Ascending aorta (tissue), 2 donors: ENCODE data around the gene RNF220. TPM values are rescaled to one million over a fixed set of nuclear protein-coding genes. Genes with fewer than 3 reads are reported as not detected.

ENCODE experiments used
- DNase-seq, 2 donors: peaks; one replicate each; pipeline ENCODE4 v3.0.0-alpha.2; 2019; ENCODE audit warnings: low spot score in 2 of 2
- H3K27ac ChIP-seq, 2 donors: fragments of 200-600 bp; sonication (generic); one replicate each; pipeline ENCODE4 v1.5.1; 2016 to 2017; ENCODE audit warnings: mild to moderate bottlenecking in 1 of 2
- H3K27me3 ChIP-seq: fragments of 200-600 bp; sonication (generic); one replicate; pipeline ENCODE4 v1.5.1; 2017
- H3K36me3 ChIP-seq, 2 donors: fragments of 200-600 bp; sonication (generic); one replicate each; pipeline ENCODE4 v1.5.1; 2016
- H3K4me1 ChIP-seq, 2 donors: fragments of 200-600 bp; sonication (generic); one replicate each; pipeline ENCODE4 v1.5.1; 2016 to 2017; ENCODE audit warnings: mild to moderate bottlenecking in 1 of 2
- H3K4me3 ChIP-seq, 2 donors: fragments of 200-600 bp; sonication (generic); one replicate each; pipeline ENCODE4 v1.5.1; 2016 to 2017; ENCODE audit warnings: mild to moderate bottlenecking in 1 of 2
- H3K9me3 ChIP-seq, 2 donors: fragments of 200-600 bp; sonication (generic); one replicate each; pipeline ENCODE4 v1.5.1; 2016
- CTCF ChIP-seq, 3 experiments: fragments of 200-600 bp in 2 of 3; fragments of 450-650 bp in 1 of 3; sonication (generic) in 2 of 3; IDR thresholded peaks; one replicate each; pipeline ENCODE4 v1.5.1; 2016 to 2019; ENCODE audit warnings: antibody characterized with exemption in 3 of 3, mild to moderate bottlenecking in 1 of 3, moderate library complexity in 1 of 3
- intact Hi-C: fragments of 100-400 bp; cut with DNase I; formaldehyde crosslinking; loops from one replicate; pipeline ENCODE4 v1.15.1; 2023
- total RNA-seq: library from RNA; depleted of rRNA; stranded (reverse); fragments of >200 nt; gene quantifications from one replicate; pipeline ENCODE4 v1.1.0, GENCODE V29; 2016

RNF220 gene
- total RNA-seq, 1 donor from 2014 or later, result 54.8 TPM

DNA sequence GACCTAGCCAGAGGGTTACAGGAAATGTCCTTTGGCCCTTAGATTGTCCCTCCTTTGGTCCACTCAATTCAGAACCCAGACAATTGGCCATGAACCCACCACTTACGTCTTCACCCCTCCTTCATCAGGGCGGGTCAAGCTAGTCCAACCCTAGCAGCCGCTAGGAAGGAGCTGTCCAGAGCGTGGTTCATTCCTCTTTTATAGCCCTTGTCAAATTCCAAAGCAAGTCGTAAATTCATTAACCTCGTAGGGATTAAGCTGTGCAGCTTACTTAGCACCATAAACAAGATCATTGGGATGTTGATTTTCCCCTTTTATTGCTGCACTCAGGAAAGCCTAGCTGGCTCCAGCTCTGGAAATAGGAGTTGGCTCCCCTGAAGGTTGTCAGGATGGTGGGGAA lies 179.1 kb downstream of the RNF220 start:
- H3K9me3 ChIP-seq, result no peaks in the 10 kb centered on the region
- no peaks in the 10 kb centered on the region for H3K36me3 ChIP-seq
- TF ChIP-seq CTCF (IDR thresholded peaks at IDR 0.05), result no peak
- no peak overlapping the region for H3K27ac ChIP-seq
- no peak overlapping the region for H3K4me3 ChIP-seq
- intact Hi-C loops, result loop anchor here (5.0 kb wide), 1 partner anchor 362 kb away; no protein-coding TSS in a partner anchor
- no peaks in the 10 kb centered on the region for H3K27me3 ChIP-seq
- no peaks in the 10 kb centered on the region for H3K4me1 ChIP-seq
- no peak for DNase-seq

DNA sequence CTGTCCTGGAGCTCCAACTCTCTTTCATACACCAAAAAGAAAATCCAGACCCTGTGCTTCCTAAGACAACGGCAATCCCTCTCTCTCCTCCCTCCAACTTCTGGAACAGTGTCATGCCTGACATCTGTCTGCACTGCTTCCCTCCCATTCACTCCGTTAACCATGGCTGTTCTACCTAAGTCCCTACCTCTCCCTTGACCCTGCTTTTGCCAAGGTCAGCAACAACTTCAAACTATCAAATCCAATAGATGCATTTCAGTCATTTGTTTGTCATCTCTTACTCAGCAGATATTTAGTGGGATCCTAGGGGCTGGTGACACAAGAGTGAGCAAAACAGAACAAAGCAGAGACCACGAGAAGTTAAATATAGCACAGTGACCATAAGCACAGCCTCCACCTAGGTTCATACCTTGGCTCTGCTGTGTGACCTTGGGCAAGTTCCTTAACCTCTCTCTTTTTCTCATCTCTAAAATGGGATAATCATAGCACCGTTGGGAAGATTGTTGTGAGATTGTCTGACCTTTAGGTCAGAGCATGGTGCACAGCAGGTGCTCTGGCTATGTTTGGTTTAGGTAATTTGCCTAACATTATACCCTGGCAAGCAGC lies 180.4 kb downstream of the RNF220 start:
- Histone ChIP-seq H3K9me3 (no peaks in the 10 kb centered on the region), H3K4me1 (no peaks in the 10 kb centered on the region), H3K27ac (no peak overlapping the region), H3K27me3 (no peaks in the 10 kb centered on the region), H3K4me3 (no peak overlapping the region), H3K36me3 (no peaks in the 10 kb centered on the region)
- DNase-seq, result no peak
- no peak for TF ChIP-seq CTCF (IDR thresholded peaks at IDR 0.05)
- intact Hi-C loops, result no loop called here

- TF ChIP-seq CTCF (IDR thresholded peaks at IDR 0.05), result no peak
- no peak overlapping the region for H3K27ac ChIP-seq
- no peaks in the 10 kb centered on the region for H3K27me3 ChIP-seq
- H3K9me3 ChIP-seq, result no peaks in the 10 kb centered on the region
- no peak overlapping the region for H3K4me3 ChIP-seq
- H3K36me3 ChIP-seq, result no peaks in the 10 kb centered on the region
- intact Hi-C loops, result no loop called here
- no peaks in the 10 kb centered on the region for H3K4me1 ChIP-seq
- no peak for DNase-seq
Observed at GRCh38 chr1:44587796-44588460, 182.9 kb downstream of the RNF220 start.

DNA sequence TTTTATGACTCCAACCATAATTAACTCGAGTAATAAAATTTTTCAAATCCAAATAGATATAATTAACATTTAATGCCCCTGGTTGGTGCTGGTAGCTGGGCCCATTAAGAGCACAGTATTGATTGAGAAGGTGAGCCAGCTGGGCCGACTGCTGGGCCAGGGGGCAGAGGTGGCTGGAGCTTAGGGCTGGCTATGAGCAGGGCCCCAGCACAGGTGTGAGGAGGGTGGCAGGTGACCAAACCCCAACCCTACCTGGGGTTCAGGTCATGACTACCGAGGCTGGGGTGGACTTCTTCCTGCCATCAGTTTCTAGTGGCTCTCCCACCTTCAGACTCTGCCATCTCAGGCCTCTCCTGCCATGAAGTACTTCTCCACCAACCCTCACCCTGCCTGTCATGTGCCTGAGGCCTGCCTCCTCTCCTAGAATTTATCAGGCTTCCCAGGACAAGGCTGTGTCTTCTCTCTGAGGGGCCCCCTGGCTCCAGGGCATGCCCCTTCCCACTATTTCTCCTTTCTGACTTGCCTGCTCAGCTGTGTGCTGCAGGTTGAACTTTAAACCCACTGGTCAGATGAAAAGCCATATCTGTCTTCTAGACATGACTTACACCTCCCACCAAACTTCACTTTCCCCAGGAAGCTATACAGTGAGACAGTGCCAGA lies 183.6 kb downstream of the RNF220 start:
- Histone ChIP-seq H3K27me3 (no peaks in the 10 kb centered on the region), H3K4me3 (no peak overlapping the region), H3K4me1 (no peaks in the 10 kb centered on the region), H3K36me3 (no peaks in the 10 kb centered on the region), H3K9me3 (no peaks in the 10 kb centered on the region), H3K27ac (no peak overlapping the region)
- DNase-seq, result no peak
- no peak for TF ChIP-seq CTCF (IDR thresholded peaks at IDR 0.05)
- intact Hi-C loops, result no loop called here

DNA sequence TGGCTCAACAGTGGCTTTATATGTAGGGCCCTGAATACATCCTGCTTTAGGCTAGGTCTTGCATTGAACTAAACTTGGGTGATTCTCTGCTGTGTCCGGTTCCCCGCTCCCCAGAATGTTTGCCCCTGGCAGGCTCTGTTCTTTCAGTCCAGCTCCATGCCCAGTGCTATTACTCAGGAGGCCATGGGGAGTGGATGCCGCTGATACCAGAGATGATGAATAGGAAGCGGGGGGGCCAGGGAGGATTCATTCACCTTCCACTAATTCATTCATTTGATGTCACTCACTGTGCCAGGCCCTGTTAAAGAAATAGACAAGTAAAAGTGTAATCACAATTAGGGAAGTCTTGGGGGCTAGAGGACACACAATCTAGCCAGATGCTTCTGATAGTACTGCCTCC lies 185.4 kb downstream of the RNF220 start:
- Histone ChIP-seq H3K36me3 (no peaks in the 10 kb centered on the region), H3K4me1 (no peaks in the 10 kb centered on the region), H3K27me3 (no peaks in the 10 kb centered on the region), H3K4me3 (no peak overlapping the region), H3K9me3 (no peaks in the 10 kb centered on the region), H3K27ac (no peak overlapping the region)
- DNase-seq, result no peak
- no peak for TF ChIP-seq CTCF (IDR thresholded peaks at IDR 0.05)
- intact Hi-C loops, result loop anchor here (10.0 kb wide), 1 partner anchor 586 kb away; no protein-coding TSS in a partner anchor
